ENCODE measurements around the gene RXRA.

Gene RXRA

DNA sequence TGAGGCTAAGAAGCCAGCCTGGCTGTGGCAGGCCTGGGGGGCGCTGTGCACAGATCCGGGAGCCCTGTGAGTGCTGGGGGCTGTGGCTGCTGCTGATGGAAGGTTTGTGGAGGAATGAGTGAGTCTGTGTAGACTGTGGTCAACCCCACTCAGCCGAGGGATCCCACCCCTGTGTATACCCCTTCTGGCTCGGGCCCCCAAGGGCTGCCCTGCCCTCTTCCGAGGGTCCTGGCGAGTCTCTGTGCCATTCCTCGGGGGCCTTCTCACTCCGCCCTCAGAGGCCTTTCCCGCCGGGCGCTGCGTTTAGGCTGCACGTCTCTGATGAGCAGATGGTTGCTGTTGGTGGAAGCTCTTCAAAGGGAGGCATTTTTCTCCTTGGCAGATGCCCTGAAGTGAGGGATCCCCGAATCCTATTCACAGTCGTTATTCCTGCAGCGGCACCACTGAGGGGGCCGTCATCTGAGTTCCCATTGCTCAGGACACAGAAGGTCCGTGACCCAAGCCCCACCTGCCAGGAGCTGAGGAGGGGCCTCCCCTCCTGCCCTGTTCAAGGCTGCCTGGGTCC, 94.1 kb downstream of the RXRA start:
- H3K4me3 ChIP-seq (ENCODE audit: low read depth, low read length): no peak overlapping the region
- TF ChIP-seq, protein P1, sequence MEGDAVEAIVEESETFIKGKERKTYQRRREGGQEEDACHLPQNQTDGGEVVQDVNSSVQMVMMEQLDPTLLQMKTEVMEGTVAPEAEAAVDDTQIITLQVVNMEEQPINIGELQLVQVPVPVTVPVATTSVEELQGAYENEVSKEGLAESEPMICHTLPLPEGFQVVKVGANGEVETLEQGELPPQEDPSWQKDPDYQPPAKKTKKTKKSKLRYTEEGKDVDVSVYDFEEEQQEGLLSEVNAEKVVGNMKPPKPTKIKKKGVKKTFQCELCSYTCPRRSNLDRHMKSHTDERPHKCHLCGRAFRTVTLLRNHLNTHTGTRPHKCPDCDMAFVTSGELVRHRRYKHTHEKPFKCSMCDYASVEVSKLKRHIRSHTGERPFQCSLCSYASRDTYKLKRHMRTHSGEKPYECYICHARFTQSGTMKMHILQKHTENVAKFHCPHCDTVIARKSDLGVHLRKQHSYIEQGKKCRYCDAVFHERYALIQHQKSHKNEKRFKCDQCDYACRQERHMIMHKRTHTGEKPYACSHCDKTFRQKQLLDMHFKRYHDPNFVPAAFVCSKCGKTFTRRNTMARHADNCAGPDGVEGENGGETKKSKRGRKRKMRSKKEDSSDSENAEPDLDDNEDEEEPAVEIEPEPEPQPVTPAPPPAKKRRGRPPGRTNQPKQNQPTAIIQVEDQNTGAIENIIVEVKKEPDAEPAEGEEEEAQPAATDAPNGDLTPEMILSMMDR (IDR thresholded peaks at IDR 0.05): no peak
- peak overlapping the region; percentile 41 for H3K27ac ChIP-seq
- no peaks in the 10 kb centered on the region for H3K36me3 ChIP-seq (ENCODE audit: control insufficient read depth, insufficient read depth, low read length)
- no peak overlapping the region for H3K4me2 ChIP-seq (ENCODE audit: low read length)
- H3K9me3 ChIP-seq (ENCODE audit: control insufficient read depth, low read length): no peaks in the 10 kb centered on the region
- peaks cover 2% of the 10 kb centered on the region for H3K79me2 ChIP-seq
- H2AFZ ChIP-seq: no peak overlapping the region
- no peaks in the 10 kb centered on the region for H3K27me3 ChIP-seq (ENCODE audit: control insufficient read depth, insufficient read depth, low read length)
- peaks cover 41% of the 10 kb centered on the region for H3K4me1 ChIP-seq
- H3K9ac ChIP-seq: no peak overlapping the region

DNA sequence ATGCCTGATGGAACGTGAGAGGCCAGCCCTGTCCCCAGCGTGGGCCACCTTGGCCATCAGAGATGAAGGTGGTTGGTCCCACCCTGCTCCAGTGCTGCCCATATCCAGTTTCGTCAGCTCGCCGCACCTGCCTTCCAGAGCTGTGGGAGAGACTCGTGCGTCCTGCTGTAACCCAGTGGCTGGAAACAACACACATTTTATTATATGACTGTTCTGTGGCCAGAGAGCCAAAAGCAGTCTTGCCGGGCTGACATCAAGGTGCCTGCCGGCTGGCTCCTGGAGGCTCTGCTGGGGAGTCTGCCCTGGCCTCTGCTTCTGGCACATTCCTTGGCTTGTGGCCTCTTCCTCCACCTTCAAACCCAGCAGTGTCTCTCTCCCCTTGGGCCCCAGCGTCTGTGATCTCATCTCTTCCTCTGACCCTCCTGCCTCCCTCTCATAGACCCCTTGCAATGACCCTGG, 94.7 kb downstream of the RXRA start:
- Histone ChIP-seq H3K79me2 (peaks cover 2% of the 10 kb centered on the region), H3K4me2 (ENCODE audit: low read length) (no peak overlapping the region), H3K27ac (peak overlapping the region; percentile 41), H3K36me3 (ENCODE audit: control insufficient read depth, insufficient read depth, low read length) (no peaks in the 10 kb centered on the region), H3K9ac (no peak overlapping the region), H3K27me3 (ENCODE audit: control insufficient read depth, insufficient read depth, low read length) (no peaks in the 10 kb centered on the region), H3K4me1 (peaks cover 34% of the 10 kb centered on the region), H2AFZ (no peak overlapping the region), H3K9me3 (ENCODE audit: control insufficient read depth, low read length) (no peaks in the 10 kb centered on the region), H3K4me3 (ENCODE audit: low read depth, low read length) (no peak overlapping the region)
- TF ChIP-seq, protein P1 (IDR thresholded peaks at IDR 0.05): no peak

DNA sequence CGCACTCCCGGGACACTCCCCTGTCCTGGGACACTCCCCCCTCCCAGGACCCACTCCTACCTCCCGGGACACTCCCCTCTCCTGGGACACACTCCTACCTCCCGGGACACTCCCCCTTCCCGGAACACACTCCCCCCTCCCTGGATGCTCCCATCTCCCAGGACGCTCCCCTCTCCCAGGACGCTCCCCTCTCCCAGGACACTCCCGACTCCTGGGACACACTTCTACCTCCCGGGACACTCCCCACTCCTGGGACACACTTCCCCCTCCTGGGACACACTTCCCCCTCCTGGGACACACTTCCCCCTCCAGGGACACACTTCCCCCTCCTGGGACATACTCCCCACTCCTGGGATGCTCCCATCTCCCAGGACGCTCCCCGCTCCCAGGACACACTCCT, 95.6 kb downstream of the RXRA start:
- H3K9ac ChIP-seq: no peak overlapping the region
- H3K4me2 ChIP-seq (ENCODE audit: low read length): no peak overlapping the region
- H3K4me3 ChIP-seq (ENCODE audit: low read depth, low read length): no peak overlapping the region
- TF ChIP-seq, protein P1 (IDR thresholded peaks at IDR 0.05): no peak
- no peak overlapping the region for H2AFZ ChIP-seq
- no peaks in the 10 kb centered on the region for H3K9me3 ChIP-seq (ENCODE audit: control insufficient read depth, low read length)
- no peak overlapping the region for H3K27ac ChIP-seq
- H3K27me3 ChIP-seq (ENCODE audit: control insufficient read depth, insufficient read depth, low read length): no peaks in the 10 kb centered on the region
- no peaks in the 10 kb centered on the region for H3K36me3 ChIP-seq (ENCODE audit: control insufficient read depth, insufficient read depth, low read length)
- peaks cover 2% of the 10 kb centered on the region for H3K79me2 ChIP-seq
- H3K4me1 ChIP-seq: peaks cover 26% of the 10 kb centered on the region

DNA sequence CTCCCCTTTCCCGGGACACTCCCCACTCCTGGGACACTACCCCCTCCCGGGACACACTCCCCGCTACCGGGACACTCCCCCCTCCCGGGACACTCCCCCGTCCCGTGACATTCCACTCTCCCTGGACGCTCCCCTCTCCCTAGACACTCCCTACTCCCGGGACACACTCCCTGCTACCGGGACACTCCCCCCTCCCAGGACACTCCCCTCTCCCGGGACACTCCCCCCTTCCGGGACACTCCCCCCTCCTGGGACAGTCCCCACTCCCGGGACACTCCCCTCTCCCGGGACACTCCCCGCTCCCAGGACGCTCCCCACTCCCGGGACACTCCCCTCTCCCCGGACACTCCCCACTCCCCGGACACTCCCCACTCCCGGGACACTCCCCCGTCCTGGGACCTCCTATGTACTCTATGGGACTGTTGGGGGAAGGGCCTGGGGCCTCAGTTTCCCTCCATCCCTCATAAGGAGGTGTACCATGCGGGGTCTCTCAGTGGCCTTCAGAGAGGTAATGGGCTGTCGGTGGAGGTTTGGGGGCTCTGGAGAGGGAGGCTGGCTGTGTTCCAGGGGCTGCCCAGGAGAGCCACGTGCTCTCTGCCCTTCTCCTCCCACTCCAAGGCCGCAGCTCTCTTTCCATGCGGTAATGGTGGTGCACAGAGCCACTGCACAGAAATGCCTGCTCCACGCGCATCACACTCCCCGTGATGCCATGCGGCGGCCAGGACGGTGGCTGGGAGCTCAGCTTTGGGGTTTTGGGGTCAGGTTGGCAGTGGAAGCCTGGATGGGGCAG, 96.2 kb downstream of the RXRA start:
- H3K4me3 ChIP-seq (ENCODE audit: low read depth, low read length): no peak overlapping the region
- H2AFZ ChIP-seq: no peak overlapping the region
- H3K4me1 ChIP-seq: peaks cover 26% of the 10 kb centered on the region
- H3K9ac ChIP-seq: no peak overlapping the region
- no peaks in the 10 kb centered on the region for H3K27me3 ChIP-seq (ENCODE audit: control insufficient read depth, insufficient read depth, low read length)
- no peak overlapping the region for H3K27ac ChIP-seq
- no peak overlapping the region for H3K4me2 ChIP-seq (ENCODE audit: low read length)
- TF ChIP-seq, protein P1 (IDR thresholded peaks at IDR 0.05): no peak
- H3K79me2 ChIP-seq: peaks cover 2% of the 10 kb centered on the region
- H3K36me3 ChIP-seq (ENCODE audit: control insufficient read depth, insufficient read depth, low read length): no peaks in the 10 kb centered on the region
- no peaks in the 10 kb centered on the region for H3K9me3 ChIP-seq (ENCODE audit: control insufficient read depth, low read length)

Measured in parathyroid adenoma (tissue), 2 donors.